LNCAP (cell line): Measurements from ENCODE around the gene SUPT20H.

Experiments used
- CTCF ChIP-seq: fragments of 450-650 bp; IDR thresholded peaks from 2 replicates; pipeline ENCODE4 v1.5.1; 2017; ENCODE audit warnings: mild to moderate bottlenecking

Gene SUPT20H

GRCh38 chr13:36973009-36973408 is 86.5 kb downstream of the SUPT20H start:
- TF ChIP-seq CTCF, result no peak

- TF ChIP-seq CTCF, result no peak
These were observed 93.1 kb downstream of the SUPT20H start for GRCh38 chr13:36966404-36966803.

GRCh38 chr13:36965767-36966166 is 93.7 kb downstream of the SUPT20H start:
- TF ChIP-seq CTCF, result no peak

GRCh38 chr13:36959456-36960116 is 99.9 kb downstream of the SUPT20H start:
- TF ChIP-seq CTCF, result no peak
